OCI-LY7 (cell line): Measurements from ENCODE around the gene BCL2L11. TPM values are rescaled to one million over a fixed set of nuclear protein-coding genes. Genes with fewer than 3 reads are reported as not detected.
A peak's percentile ranks its signal among the peaks of the same experiment; 100 is the strongest.

Source experiments
- BruUV-seq: library from RNA; stranded (reverse); fragments of 400-500 nt; replicated peaks from 2 replicates; lab custom pipeline; 2021; lab: Mats Ljungman, UMichigan
- CTCF ChIA-PET: fragments of 300-600 bp; sonication (Branson Sonifier 250); formaldehyde crosslinking; loops from one replicate; lab custom pipeline; 2022; ENCODE audit warnings: antibody characterized with exemption; ENCODE audit not compliant: unreplicated experiment; lab: Charles Lee
- POLR2A ChIA-PET: fragments of 300-600 bp; sonication (Branson Sonifier 250); formaldehyde crosslinking; loops from one replicate; lab custom pipeline; 2022; ENCODE audit warnings: antibody characterized with exemption; lab: Charles Lee
- DNase-seq: peaks from one replicate; pipeline ENCODE4 v3.0.0-alpha.2; 2015; ENCODE audit warnings: low spot score
- H2AFZ ChIP-seq: fragments of 200-600 bp; sonication (generic), shearing (Covaris generic); 2 replicates; pipeline ENCODE4 v1.6.1; 2014; ENCODE audit warnings: mild to moderate bottlenecking, antibody characterized with exemption, low read length, moderate library complexity
- H3K27ac ChIP-seq: fragments of 200-600 bp; sonication (generic); 2 replicates; pipeline ENCODE4 v1.5.1; 2014; ENCODE audit warnings: mixed run types, low read depth, mild to moderate bottlenecking, moderate library complexity, low read length, inconsistent platforms; ENCODE audit not compliant: poor library complexity, severe bottlenecking
- H3K36me3 ChIP-seq: fragments of 200-600 bp; sonication (generic); 2 replicates; pipeline ENCODE4 v1.6.1; 2014; ENCODE audit warnings: mild to moderate bottlenecking, antibody characterized with exemption, low read length, moderate library complexity, mixed read lengths; ENCODE audit not compliant: insufficient read depth
- H3K4me1 ChIP-seq: fragments of 200-600 bp; sonication (generic); 2 replicates; pipeline ENCODE4 v1.5.1; 2014; ENCODE audit warnings: mild to moderate bottlenecking, low read length; ENCODE audit not compliant: insufficient read depth, poor library complexity, severe bottlenecking
- H3K4me2 ChIP-seq: fragments of 200-600 bp; sonication (generic); 2 replicates; pipeline ENCODE4 v1.6.1; 2014; ENCODE audit warnings: mild to moderate bottlenecking, low read length
- H3K4me3 ChIP-seq: fragments of 200-600 bp; sonication (generic); 2 replicates; pipeline ENCODE4 v1.5.1; 2014; ENCODE audit warnings: mild to moderate bottlenecking, low read depth, low read length; ENCODE audit not compliant: poor library complexity, severe bottlenecking
- H3K79me2 ChIP-seq: fragments of 200-600 bp; sonication (generic); 2 replicates; pipeline ENCODE4 v1.6.1; 2016; ENCODE audit warnings: low read depth, mild to moderate bottlenecking, low read length, moderate library complexity, mixed read lengths; ENCODE audit not compliant: insufficient read depth
- H3K9me2 ChIP-seq: fragments of 200-600 bp; sonication (generic); 2 replicates; pipeline ENCODE4 v1.6.1; 2016; ENCODE audit warnings: mild to moderate bottlenecking, low read length, mixed read lengths; ENCODE audit not compliant: insufficient read depth
- H3K9me3 ChIP-seq: fragments of 200-600 bp; sonication (generic); 2 replicates; pipeline ENCODE4 v1.6.1; 2014; ENCODE audit warnings: mild to moderate bottlenecking, mixed run types, low read length, mixed read lengths
- H4K20me1 ChIP-seq: fragments of 200-600 bp; sonication (generic); 2 replicates; pipeline ENCODE4 v1.6.1; 2014; ENCODE audit warnings: mild to moderate bottlenecking, antibody characterized with exemption, low read length, moderate library complexity, mixed read lengths; ENCODE audit not compliant: insufficient read depth
- EZH2phosphoT487 ChIP-seq: fragments of 200-600 bp; sonication (generic); IDR thresholded peaks from 2 replicates; pipeline ENCODE4 v1.6.1; 2018; ENCODE audit warnings: low read depth, borderline replicate concordance, mild to moderate bottlenecking, mixed run types, antibody characterized with exemption, low read length, moderate library complexity, mixed read lengths
- intact Hi-C: fragments of 100-400 bp; cut with micrococcal nuclease; formaldehyde crosslinking; loops from one replicate; pipeline ENCODE4 v1.10.0; 2022; ENCODE audit not compliant: unreplicated experiment
- total RNA-seq, 2 experiments: library from RNA; depleted of rRNA in 1 of 2; stranded (reverse); fragments of >200 nt in 1 of 2; shearing (Covaris generic) in 1 of 2; gene quantifications; 2 replicates each; pipeline ENCODE4 v1.2.3, GENCODE V29; 2014 to 2022
- TF ChIP-seq, protein P1 (sequence below): fragments of 200-600 bp; sonication (generic); conservative IDR thresholded peaks from 2 replicates; pipeline ENCODE4 v1.5.1; 2014; ENCODE audit warnings: mild to moderate bottlenecking, antibody characterized with exemption, low read length, moderate library complexity, mixed read lengths

Gene BCL2L11
- total RNA-seq, 2 experiments from 2014 or later = 16.0 to 20.3 TPM

DNA sequence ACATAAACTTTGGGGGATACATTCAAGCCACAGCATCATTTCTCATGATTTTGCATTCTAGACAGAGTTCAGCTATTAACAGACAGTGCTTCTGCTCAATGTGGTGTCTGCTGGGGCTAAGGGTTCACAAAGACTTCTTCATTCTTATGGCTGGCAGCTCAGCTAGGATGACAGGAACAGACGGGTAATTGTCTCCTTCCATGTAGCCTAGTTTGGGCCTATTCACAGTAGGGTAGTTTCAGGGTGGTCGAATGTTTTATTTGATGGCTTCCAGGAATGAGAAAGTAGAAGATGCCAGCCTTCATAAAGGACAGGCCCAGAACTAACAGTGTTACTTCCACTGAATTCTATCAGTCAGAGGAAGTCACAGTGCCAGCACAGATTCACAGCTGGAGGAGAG lies 26.0 kb upstream of the BCL2L11 start:
- BruUV-seq = no TSS peak
- H2AFZ ChIP-seq = no peak overlapping the region
- no peak overlapping the region for H3K4me3 ChIP-seq
- H3K4me2 ChIP-seq = no peak overlapping the region
- no peaks in the 10 kb centered on the region for H3K36me3 ChIP-seq
- no peaks in the 10 kb centered on the region for H4K20me1 ChIP-seq
- H3K27ac ChIP-seq = no peak overlapping the region
- no peaks in the 10 kb centered on the region for H3K9me3 ChIP-seq
- ChIA-PET CTCF (no interaction called here), POLR2A (no interaction called here)
- TF ChIP-seq, protein P1, sequence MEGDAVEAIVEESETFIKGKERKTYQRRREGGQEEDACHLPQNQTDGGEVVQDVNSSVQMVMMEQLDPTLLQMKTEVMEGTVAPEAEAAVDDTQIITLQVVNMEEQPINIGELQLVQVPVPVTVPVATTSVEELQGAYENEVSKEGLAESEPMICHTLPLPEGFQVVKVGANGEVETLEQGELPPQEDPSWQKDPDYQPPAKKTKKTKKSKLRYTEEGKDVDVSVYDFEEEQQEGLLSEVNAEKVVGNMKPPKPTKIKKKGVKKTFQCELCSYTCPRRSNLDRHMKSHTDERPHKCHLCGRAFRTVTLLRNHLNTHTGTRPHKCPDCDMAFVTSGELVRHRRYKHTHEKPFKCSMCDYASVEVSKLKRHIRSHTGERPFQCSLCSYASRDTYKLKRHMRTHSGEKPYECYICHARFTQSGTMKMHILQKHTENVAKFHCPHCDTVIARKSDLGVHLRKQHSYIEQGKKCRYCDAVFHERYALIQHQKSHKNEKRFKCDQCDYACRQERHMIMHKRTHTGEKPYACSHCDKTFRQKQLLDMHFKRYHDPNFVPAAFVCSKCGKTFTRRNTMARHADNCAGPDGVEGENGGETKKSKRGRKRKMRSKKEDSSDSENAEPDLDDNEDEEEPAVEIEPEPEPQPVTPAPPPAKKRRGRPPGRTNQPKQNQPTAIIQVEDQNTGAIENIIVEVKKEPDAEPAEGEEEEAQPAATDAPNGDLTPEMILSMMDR = no peak
- no peak for DNase-seq
- intact Hi-C loops = no loop called here
- H3K4me1 ChIP-seq = peaks cover 6% of the 10 kb centered on the region
- no peaks in the 10 kb centered on the region for H3K79me2 ChIP-seq
- no peaks in the 10 kb centered on the region for H3K9me2 ChIP-seq

DNA sequence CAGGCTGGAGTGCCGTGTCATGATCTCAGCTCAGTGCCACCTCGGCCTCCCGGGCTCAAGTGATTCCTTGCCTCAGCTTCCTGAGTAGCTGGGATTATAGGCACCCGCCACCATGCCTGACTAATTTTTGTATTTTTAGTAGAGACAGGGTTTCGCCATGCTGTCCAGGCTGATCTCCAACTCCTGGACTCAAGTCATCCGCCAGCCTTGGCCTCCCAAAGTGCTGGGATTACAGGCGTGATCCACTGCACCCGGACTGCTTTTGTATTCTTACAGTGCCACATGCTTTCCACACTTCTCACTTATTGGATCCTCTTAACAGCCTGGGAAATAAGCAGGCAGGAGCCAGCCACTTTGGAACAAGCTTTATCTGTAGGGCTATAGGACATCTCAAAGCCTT lies 25.3 kb upstream of the BCL2L11 start:
- POLR2A ChIA-PET = interaction anchor here (0.7 to 1.4 kb wide), 2 partner anchors 11 to 25 kb away, joined by 3 to 5 read pairs; partner anchors contain the start of gene BCL2L11
- intact Hi-C loops = no loop called here
- Histone ChIP-seq H3K79me2 (no peaks in the 10 kb centered on the region), H3K36me3 (no peaks in the 10 kb centered on the region), H2AFZ (no peak overlapping the region), H4K20me1 (no peaks in the 10 kb centered on the region), H3K4me3 (no peak overlapping the region), H3K4me1 (peaks cover 14% of the 10 kb centered on the region), H3K9me3 (no peaks in the 10 kb centered on the region), H3K9me2 (no peaks in the 10 kb centered on the region), H3K27ac (no peak overlapping the region), H3K4me2 (no peak overlapping the region)
- CTCF ChIA-PET = no interaction called here
- TF ChIP-seq, protein P1 = no peak
- no peak for TF ChIP-seq EZH2phosphoT487
- no peak for DNase-seq
- no TSS peak for BruUV-seq

DNA sequence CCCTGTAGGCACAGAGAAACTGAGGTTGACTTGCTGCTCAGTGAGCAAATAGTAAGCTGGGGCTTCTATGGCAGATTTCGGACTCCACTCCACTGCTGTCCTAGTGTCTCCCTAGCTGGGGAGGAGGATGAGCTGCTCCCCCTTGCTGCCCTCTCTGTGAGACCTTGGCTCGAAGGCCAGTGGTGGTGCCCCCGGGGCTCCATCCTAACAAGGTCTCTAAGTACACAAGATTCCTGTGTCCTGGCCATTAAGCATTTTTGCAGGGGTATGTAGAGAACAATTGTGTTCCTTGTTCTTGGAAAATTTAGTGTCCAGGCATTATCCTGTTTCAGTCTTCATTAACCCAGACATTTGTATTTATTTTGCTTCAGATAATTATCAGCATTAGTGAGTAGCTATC lies 21.3 kb upstream of the BCL2L11 start:
- no TSS peak for BruUV-seq
- H3K36me3 ChIP-seq = no peaks in the 10 kb centered on the region
- intact Hi-C loops = no loop called here
- ChIA-PET CTCF (no interaction called here), POLR2A (interaction anchor here (0.7 to 1.4 kb wide), 3 partner anchors 25 to 77 kb away, joined by 3 to 4 read pairs (median 3); no protein-coding TSS in a partner anchor)
- peak overlapping the region; percentile 34 for H3K27ac ChIP-seq
- DNase-seq = no peak
- no peak overlapping the region for H3K4me3 ChIP-seq
- no peak for TF ChIP-seq EZH2phosphoT487
- TF ChIP-seq, protein P1 = no peak
- no peaks in the 10 kb centered on the region for H4K20me1 ChIP-seq
- peaks cover 48% of the 10 kb centered on the region for H3K4me1 ChIP-seq
- peak overlapping the region; percentile 47; the same call in 1 of the 2 replicates for H2AFZ ChIP-seq
- no peaks in the 10 kb centered on the region for H3K79me2 ChIP-seq
- H3K9me3 ChIP-seq = no peaks in the 10 kb centered on the region
- no peaks in the 10 kb centered on the region for H3K9me2 ChIP-seq
- peak overlapping the region; percentile 29; the same call in 1 of the 2 replicates for H3K4me2 ChIP-seq
